Fibroblast of skin of back (primary cell): Measurements from ENCODE around the gene HLA-DQB1.

Source experiments
- DNase-seq: peaks from one replicate; pipeline ENCODE4 v3.0.0-alpha.2; 2013

Gene HLA-DQB1

DNA sequence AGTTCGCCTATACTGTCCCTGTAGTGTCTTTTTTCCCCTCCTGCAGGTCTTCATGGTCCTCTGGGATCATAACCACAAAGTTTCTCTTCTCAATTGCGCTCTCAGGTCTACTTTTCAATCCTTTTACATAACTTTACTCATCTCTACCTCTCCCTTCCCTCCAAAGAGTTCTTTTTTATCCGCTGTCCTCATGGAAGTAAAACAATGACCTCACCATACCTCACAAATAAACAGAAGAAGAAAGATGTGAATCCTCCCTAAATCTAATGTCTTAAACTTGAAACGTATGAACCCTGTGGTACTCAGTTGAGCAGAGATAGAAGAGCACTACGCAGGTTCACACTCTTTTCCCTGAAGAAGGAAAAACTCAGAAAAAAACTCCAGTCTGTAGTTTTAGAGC, 41.3 kb downstream of the HLA-DQB1 start:
- no peak for DNase-seq

DNA sequence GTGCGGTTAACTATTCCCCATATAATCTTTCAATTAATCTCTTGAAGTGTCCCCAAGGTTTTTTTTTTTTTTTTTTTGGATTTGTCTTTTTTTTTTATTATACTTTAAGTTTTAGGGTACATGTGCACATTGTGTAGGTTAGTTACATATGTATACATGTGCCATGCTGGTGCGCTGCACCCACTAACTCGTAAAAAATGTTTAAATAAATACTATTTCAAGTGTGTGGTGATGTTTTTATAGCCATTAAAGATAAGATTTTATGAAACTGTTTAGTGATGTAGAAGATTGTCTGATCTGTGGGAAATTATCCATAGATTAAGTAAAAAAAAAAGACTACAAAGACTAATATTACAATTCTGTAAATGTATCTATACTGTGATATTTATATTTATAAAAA, 41.9 kb downstream of the HLA-DQB1 start:
- no peak for DNase-seq

DNA sequence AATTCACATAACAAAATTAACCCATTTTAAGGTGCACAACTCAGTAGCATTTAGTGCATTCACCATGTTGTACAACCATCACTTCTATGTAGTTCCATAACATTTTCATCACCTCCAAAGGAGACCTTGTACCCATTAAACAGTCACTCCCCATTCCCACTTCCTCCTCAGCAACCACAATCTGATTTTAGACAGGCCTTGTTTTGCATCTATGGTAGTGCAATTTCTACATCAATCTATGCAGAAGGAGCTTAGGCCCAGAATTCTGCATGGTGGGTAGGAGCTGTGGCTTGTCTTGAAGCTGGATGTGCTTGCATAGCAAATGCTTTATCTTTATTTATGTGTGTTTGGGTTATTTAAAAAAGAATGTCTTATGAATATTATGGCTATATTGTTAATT, 42.8 kb downstream of the HLA-DQB1 start:
- DNase-seq, result no peak

GRCh38 chr6:32622545-32623401, 43.7 kb downstream of the HLA-DQB1 start:
- peak; percentile 49 for DNase-seq

GRCh38 chr6:32621372-32621771, 45.1 kb downstream of the HLA-DQB1 start:
- DNase-seq, result no peak

- no peak for DNase-seq
Observed at GRCh38 chr6:32617751-32618150, 48.7 kb downstream of the HLA-DQB1 start.

DNA sequence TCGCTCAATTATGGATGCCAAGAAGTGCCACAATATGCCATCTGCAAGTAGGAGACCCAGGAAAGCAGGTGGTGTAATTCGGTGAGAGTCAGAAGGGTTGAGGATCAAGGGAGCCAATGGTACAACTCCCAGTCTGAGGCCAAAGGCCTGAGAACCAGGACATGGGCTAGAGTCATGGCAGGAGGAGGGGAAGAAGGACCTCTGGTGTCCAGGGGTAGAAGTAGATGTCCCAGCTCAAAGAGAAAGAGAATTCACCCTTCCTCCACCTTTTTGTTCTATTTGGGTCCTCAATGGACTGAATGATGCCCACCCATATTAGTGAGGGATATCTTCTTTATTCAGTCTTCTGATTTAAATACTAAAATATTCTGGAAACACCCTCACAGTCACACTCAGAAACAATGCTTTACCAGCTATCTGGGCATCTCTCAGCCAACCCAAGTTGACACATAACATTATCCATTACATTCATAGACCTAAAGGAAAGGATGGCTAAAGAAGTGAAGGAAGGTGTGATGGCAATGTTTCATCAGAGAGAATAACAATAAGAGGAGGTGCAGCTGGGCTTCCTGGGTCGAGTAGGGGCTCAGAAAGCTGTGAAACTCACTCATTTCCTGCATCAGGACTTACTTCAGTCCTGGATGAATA, 50.4 kb downstream of the HLA-DQB1 start:
- no peak for DNase-seq

DNA sequence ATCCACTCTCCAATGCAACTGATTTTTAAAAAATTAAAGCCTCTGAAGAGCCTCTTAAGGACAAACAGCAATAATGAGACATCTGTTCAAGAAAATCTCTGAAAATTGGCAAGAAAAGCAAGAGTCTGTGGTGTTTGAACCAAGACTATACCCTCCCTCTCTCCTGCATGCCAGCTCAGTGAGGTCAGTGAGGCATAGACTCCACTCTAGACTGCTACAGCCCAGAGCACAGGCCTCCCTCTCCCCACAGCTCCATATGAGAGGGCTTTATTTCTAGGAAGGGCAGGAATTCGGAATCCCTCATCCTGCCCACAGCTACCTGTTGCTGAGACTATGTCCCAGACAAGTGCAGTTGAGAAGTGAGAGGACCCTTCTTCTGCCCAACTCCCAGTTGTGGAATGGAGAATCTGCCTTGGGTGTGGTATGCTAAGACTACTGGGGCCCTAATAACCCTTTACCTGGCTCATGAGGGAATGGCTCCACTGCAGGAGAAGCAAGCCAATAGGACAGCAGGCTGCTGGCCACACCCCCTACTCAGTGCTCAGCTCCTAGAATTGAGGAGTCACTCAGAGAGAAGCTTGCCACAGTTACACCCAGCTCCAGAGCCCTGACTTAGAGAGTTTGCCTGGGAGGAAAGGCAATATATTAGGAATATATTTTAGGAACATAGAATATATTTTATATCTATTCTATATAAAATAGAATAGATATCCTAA, 51.9 kb downstream of the HLA-DQB1 start:
- no peak for DNase-seq

DNA sequence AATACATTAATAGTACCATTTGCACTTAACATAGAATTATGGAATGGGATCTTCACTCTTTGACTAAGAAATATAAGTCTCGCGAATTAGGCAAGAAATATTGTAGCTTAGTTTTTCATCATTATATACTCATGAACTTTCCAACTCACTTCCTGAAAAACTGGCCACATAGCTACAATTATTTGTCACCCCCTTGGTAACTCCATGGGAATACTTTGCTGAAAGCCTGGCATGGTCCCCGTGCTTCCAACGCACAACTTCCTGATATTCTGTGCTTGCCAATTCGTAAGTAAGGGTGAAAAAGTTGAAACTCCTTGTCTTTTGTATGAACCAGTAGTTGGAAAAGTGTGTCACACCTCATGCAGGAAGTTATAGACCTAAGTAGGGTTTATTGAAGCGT, 53.0 kb downstream of the HLA-DQB1 start:
- no peak for DNase-seq

GRCh38 chr6:32610682-32611296, 55.7 kb downstream of the HLA-DQB1 start:
- DNase-seq, result no peak

DNA sequence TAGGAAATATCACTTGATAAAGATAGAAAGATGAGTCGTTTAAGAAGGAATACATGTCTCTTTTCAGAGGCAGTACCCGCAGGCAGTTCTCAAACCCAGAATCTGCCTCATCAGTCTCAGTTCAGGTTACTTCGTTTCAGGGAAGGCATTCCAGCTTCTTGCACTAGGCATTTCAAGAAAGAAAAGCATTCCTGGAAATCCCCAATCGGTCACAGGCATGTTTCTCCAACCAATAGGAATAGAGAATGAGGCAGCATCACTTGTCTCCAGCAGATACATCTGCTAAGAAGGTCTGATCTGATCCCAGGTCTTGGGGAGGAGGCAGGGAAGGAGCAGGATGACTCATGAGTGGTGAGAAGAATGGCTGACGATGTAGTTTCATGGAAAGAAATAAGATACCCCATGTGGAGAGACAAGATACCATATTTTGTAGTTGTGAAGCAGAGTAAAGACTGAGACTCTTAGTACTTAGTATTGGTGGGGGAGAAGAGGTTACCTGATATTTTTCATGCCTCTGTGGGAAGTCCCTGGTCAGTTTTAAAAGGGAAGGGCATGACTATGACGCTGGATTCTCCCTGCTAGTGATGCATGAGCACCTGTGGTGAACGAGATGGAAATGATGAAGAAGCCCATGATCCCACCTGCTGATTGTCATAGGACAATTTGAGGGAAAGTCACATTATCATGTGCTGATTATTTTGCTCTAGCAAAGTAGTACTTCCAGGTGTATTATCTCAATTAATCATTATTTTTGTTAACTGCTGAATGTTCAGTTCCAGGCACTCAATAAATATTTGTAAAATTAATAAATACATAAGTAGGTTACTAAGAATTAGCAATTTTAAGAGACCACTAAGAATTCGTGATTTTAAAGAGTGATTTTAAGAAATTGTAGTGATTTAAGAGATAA, 56.5 kb downstream of the HLA-DQB1 start:
- DNase-seq, result peak; percentile 95
